Left renal cortex interstitium (tissue), 4 donors: ENCODE measurements around the gene OR7G1. TPM values are rescaled to one million over a fixed set of nuclear protein-coding genes. Genes with fewer than 3 reads are reported as not detected.

ENCODE experiments used
- DNase-seq, 4 donors: peaks; one replicate each; pipeline ENCODE4 v3.0.0-alpha.2; 2013; ENCODE audit warnings: low read depth in 4 of 4, low spot score in 2 of 4, missing footprints in 1 of 4
- polyA plus RNA-seq, 4 donors: library from polyadenylated mRNA; unstranded; fragments of 120-200 nt; gene quantifications; one replicate each; pipeline ENCODE4 v1.2.1, GENCODE V29; 2013; ENCODE audit not compliant: insufficient read length in 4 of 4

The OR7G1 gene
- polyA plus RNA-seq = not detected

GRCh38 chr19:9115307-9115813 lies at the start of gene OR7G1:
TSS of gene OR7G1 (minus strand) at chr19:9115763. CDS start at chr19:9115763, 0 bp downstream.
- no peak for DNase-seq

GRCh38 chr19:9165261-9165660 lies 49.7 kb upstream of the OR7G1 start:
- no peak for DNase-seq

- no peak for DNase-seq
Measured at GRCh38 chr19:9161427-9161826, 45.9 kb upstream of the OR7G1 start.

- no peak for DNase-seq
Measured at GRCh38 chr19:9159891-9160290, 44.3 kb upstream of the OR7G1 start.

- no peak for DNase-seq
Measured at GRCh38 chr19:9156304-9156703, 40.7 kb upstream of the OR7G1 start.

GRCh38 chr19:9155591-9155990 lies 40.0 kb upstream of the OR7G1 start:
- no peak for DNase-seq

GRCh38 chr19:9151367-9151766 lies 35.8 kb upstream of the OR7G1 start:
- DNase-seq = no peak

- no peak for DNase-seq
Measured at GRCh38 chr19:9150650-9151049, 35.1 kb upstream of the OR7G1 start.

- DNase-seq = no peak
Measured at GRCh38 chr19:9149997-9150396, 34.4 kb upstream of the OR7G1 start.

GRCh38 chr19:9148697-9149096 lies 33.1 kb upstream of the OR7G1 start:
- DNase-seq = no peak

- no peak for DNase-seq
Measured at GRCh38 chr19:9146882-9147281, 31.3 kb upstream of the OR7G1 start.

- DNase-seq = peak in 1 of 4 donors; percentile 8
Measured at GRCh38 chr19:9144920-9145319, 29.4 kb upstream of the OR7G1 start.

- peak; percentile 82 to 97 (median 88) for DNase-seq
Measured at GRCh38 chr19:9140159-9140874, 24.8 kb upstream of the OR7G1 start, which contains the start of gene ZNF317. TSS of gene ZNF317 (plus strand) at chr19:9140397. CDS start at chr19:9156017, 15,620 bp downstream.

GRCh38 chr19:9139609-9140158 lies 24.1 kb upstream of the OR7G1 start:
- DNase-seq = peak in 1 of 4 donors; percentile 8

- DNase-seq = no peak
Measured at GRCh38 chr19:9132422-9132821, 16.9 kb upstream of the OR7G1 start.

GRCh38 chr19:9130965-9131364 lies 15.4 kb upstream of the OR7G1 start:
- DNase-seq = no peak

- DNase-seq = no peak
Measured at GRCh38 chr19:9128171-9128570, 12.6 kb upstream of the OR7G1 start.

GRCh38 chr19:9126900-9127405 lies 11.4 kb upstream of the OR7G1 start, which contains the start of gene OR7G3:
TSS of gene OR7G3 (minus strand) at chr19:9126950. CDS start at chr19:9126950, 0 bp downstream.
- no peak for DNase-seq

- DNase-seq = no peak
Measured at GRCh38 chr19:9116547-9116946, 984 bp upstream of the OR7G1 start.

GRCh38 chr19:9109959-9110358 lies 5.6 kb downstream of the OR7G1 start:
- no peak for DNase-seq

- no peak for DNase-seq
Measured at GRCh38 chr19:9107375-9107774, 8.2 kb downstream of the OR7G1 start, which contains the start of gene OR7G2. TSS of gene OR7G2 (minus strand) at chr19:9107475. CDS start at chr19:9103243, 4,232 bp downstream.

GRCh38 chr19:9086761-9087160 lies 28.8 kb downstream of the OR7G1 start, which contains the start of gene OR1M1:
TSS of gene OR1M1 (plus strand) at chr19:9087061. CDS start at chr19:9093245, 6,184 bp downstream.
- DNase-seq = no peak
